ENCODE measurements around the gene TMCO4. TPM values are rescaled to one million over a fixed set of nuclear protein-coding genes. Genes with fewer than 3 reads are reported as not detected.
"Not testable (repeated sequence)": the region's sequence is repeated elsewhere in the genome, so short reads cannot be mapped to it uniquely, and the experiment has no call there.

Gene TMCO4
- total RNA-seq, 1 donor from 2014 or later = 16.8 TPM

- intact Hi-C loops (cut with micrococcal nuclease) = no loop called here
These were observed 14.5 kb upstream of the TMCO4 start for GRCh38 chr1:19814244-19814661.

GRCh38 chr1:19813643-19813960, 13.9 kb upstream of the TMCO4 start:
- intact Hi-C loops (cut with micrococcal nuclease) = no loop called here

DNA sequence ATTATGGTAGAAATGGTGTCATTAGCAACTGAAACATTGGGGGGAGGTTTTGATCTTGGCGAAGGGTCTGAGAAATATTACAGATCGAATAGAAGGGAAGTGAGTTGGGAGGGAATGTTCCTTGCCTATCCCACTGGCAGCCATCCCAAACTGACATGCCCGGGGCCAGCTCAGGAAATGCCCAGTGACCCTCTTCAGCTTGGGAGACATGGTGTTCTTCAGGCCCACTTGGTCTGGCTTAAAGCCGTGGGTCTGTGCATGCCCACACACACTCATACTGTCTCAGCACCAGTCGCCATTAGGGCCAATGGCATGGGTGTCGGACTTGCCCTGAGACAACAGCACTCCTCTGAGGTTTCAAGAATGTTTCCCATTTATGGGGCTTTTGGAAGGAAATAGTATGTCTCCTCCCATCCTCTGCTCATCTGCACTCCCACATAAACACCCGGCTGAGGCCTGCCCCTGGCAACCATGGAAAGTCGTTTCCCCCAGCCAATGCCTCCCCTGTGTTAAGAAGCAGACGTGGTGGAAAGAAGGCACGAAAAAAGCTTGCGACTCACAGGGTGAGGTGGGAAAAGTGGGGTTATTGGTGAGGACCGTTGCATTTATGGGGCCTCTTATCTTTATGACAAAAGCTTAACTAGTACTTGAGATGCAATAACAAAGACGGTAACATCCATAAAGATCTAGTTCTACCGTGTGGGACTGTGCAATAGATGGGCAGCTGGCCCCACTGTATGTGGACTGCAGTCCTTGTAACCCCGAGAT, 13.3 kb upstream of the TMCO4 start:
- intact Hi-C loops (cut with micrococcal nuclease) = no loop called here

- intact Hi-C loops (cut with micrococcal nuclease) = loop anchor here (1.0 kb wide), 3 partner anchors 49 to 150 kb away; no protein-coding TSS in a partner anchor
These were observed 11.6 kb upstream of the TMCO4 start for GRCh38 chr1:19811206-19811851.

GRCh38 chr1:19809044-19809750, 9.5 kb upstream of the TMCO4 start:
- intact Hi-C loops (cut with micrococcal nuclease) = no loop called here

- intact Hi-C loops (cut with micrococcal nuclease) = no loop called here
These were observed 8.6 kb upstream of the TMCO4 start for GRCh38 chr1:19808351-19808750.

- intact Hi-C loops (cut with micrococcal nuclease) = no loop called here
These were observed 5.1 kb upstream of the TMCO4 start for GRCh38 chr1:19804831-19805251.

GRCh38 chr1:19802269-19802668, 2.6 kb upstream of the TMCO4 start:
- intact Hi-C loops (cut with micrococcal nuclease) = no loop called here

GRCh38 chr1:19800076-19800804, 524 bp upstream of the TMCO4 start:
- intact Hi-C loops (cut with micrococcal nuclease) = loop anchor here (1.0 kb wide), 1 partner anchor 82 kb away; the partner anchor contains the start of gene OTUD3

DNA sequence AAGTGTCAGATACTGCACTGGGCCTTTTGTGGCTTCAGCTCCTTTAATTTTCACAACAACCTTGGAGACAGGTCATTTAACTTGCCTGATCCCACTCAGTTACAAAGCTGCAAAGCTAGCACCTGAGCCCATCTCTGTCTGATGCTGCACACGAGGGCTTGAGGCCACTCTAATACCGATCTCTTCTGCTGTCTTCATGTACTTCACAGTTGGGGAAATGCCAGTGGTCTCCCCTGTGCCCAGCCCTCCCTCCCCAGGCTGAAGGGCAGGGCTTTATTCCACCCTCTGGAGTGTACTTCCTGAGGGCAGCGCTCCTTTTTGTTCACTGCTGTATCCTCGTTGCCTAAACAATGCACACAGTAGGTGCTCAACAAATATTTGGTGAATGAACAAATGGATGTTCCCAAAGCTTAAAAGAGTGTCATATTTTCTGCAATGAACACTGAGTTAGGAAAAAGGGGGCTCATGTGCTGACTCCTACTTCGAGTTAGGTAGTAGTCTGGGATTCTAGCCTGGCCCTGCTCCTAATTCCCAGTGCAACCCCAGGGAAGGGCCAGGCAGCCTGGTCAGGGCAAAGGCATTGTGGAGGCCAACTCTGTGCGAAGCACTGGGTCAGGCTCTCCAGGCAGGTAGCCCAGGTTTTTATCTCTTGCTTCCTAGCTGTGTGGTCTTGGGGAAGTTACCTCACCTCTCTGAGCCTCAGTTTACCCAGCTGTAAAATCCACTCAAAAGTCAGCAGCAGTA, 1.1 kb downstream of the TMCO4 start:
- intact Hi-C loops (cut with micrococcal nuclease) = loop anchor here (2.0 kb wide), 1 partner anchor 202 kb away; a partner anchor contains a TSS

DNA sequence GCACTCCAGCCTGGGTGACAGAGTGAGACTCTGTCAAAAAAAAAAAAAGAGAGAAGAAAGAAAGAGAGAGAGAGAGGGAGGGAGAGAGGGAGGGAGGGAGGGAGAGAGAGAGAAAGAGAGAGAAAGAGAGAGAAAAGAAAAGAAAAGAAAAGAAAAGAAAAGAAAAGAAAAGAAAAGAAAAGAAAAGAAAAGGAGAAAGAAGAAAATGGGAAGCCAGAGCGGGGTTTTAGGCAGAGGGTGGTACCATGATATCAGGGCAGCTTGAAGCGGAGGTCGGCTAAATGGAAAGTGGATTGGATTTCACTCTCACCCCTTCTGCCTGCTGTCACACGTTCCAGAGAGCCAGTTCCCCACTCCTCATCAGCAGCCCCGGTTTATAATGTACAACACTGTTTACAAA, 1.9 kb downstream of the TMCO4 start:
- intact Hi-C loops (cut with micrococcal nuclease) = loop anchor here (2.0 kb wide), 1 partner anchor 201 kb away; a partner anchor contains a TSS

DNA sequence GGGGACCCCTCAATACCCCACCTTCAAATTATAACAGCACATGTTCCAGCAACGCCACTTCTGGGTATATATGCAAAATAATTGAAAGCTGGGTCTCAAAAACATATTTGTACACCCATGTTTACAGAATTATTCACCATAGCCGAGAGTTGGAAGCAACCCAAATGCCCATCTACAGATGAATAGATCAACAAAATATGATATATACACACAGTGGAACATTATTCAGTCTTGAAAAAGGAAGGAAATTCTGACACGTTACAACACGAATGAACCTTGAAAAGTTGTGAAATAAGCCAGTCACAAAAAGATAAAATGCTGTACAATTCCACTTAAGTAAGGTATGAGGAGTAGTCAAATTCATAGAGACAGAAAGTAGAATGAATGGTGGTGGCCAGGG, 5.1 kb downstream of the TMCO4 start:
- intact Hi-C loops (cut with micrococcal nuclease) = no loop called here

- intact Hi-C loops (cut with micrococcal nuclease) = no loop called here
These were observed 6.2 kb downstream of the TMCO4 start for GRCh38 chr1:19793360-19794046.

DNA sequence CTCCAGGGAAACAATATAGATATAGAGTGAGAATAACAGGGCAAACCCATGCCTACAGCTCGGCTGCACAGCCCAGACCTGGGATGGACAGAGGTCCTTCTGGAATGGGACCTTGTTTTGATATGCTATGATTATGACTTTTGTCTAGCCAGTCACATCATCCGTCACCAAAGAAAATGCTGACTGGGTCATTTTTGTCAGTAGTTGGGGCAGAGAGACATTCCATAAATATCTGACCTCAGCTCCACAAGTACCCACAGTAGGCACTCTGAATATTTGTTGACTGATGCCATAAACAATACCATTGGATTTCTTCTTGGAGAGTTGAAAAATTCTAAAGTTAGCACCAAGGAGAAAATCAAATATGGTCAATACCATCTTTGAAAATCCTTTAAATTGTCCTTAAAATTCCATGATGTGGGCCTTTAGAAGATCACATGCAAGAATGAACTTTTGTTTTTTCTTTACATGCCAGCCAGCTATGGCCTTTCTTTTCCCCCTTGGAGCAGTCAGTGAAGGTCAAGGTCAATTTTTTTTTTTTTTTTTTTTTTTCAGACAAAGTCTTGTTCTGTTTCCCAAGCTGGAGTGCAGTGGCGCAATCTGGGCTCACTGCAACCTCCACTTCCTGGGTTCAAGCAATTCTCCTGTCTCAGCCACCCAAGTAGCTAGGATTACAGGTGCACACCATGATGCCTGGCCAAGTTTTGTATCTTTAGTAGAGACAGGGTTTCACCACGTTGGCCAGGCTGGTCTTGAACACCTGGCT, 7.3 kb downstream of the TMCO4 start:
- intact Hi-C loops (cut with micrococcal nuclease) = no loop called here

DNA sequence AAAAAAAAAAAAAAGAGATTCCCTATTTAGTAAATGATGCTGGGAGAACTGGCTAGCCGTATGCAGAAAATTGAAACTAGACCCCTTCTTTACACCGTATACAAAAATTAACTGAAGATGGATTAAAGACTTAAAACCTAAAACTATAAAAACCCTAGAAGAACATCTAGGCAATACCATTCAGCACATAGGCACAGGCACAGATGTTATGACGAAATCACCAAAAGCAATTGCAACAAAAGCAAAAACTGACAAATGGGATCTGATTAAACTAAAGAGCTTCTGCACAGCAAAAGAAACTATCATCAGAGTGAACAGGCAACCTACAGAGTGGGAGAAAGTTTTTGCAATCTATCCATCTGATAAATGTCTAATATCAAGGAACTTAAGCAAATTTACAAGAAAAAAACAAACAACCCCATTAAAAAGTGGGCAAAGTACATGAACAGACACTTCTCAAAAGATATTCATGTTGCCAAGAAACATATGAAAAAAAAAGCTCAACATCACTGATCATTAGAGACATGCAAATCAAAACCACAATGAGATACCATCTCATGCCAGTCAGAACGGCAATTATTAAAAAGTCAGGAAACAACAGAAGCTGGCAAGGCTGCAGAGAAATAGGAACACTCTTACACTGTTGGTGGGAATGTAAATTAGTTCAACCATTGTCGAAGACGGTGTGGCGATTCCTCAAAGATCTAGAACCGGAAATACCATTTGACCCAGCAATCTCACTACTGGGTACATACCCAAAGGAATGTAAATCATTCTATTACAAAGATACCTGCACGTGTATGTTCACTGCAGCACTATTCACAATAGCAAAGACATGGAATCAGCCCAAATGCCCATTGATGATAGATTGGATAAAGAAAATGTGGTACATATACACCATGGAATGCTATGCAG, 9.4 kb downstream of the TMCO4 start:
- intact Hi-C loops (cut with micrococcal nuclease) = not testable (repeated sequence)

DNA sequence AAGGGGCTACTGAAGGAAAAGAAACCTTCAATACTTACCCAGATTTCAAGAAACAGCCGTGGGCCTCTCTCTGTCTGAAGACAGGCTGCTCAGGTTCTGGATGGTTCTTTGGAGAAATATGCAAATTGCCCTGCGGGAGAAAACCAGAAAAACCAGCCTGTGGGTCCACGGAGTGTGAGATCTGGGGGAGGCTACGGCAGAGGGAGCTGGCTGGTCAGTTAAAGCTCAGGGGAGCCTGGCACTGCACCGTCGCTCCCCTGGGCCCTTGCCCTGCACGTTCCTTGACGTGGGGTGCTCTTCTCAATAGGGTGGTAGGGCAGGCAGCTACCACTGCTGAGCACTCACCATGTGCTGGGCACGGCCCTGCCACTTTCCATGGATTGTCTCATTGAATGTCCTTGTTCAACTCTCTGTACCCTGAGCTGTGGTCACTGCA, 12.7 kb downstream of the TMCO4 start:
- intact Hi-C loops (cut with micrococcal nuclease) = no loop called here

- intact Hi-C loops (cut with micrococcal nuclease) = no loop called here
These were observed 14.1 kb downstream of the TMCO4 start for GRCh38 chr1:19785660-19786059.

DNA sequence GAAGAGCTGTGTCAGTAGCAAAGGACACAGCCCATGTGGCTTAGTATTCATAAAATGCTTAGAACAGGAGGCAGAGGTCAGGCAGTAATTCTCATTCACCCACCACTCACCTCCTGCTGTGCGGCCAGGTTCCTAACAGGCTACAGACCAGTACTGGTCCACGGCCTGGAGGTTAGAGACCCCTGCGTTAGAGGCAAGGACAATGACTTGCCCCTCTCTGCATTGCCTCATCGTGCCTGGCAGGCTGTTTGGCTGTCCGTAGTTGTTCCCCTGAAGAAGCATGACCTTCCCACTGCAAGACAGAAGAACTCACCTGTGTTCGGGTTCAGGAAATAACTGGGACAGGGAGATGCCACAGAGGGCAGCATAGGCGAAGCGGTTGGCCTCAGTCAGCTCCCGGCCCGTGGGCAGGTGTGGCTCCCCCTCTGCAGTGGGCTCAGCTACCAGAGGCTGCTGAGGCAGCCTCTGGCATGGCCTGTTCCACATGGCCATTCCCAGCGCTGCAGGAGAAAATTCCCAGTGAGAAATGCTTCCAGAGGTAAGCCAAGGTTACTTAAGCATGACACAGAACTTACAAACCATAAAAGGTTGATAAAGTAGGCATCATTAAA, 19.3 kb downstream of the TMCO4 start:
- intact Hi-C loops (cut with micrococcal nuclease) = no loop called here

Measured in T-helper 1 cell treated with Interleukin-12 subunit alpha and Interleukin-12 subunit beta and Interleukin-4 antibody, amounts not matched to agents 30 ng/mL and 1 ng/mL, for 36 hours (primary cell).